Measurements from ENCODE around the gene CCDC182.

CCDC182 gene

GRCh38 chr17:57774872-57775271 is 29.8 kb upstream of the CCDC182 start:
- ChIA-PET CTCF (interaction anchor here (1.1 to 1.9 kb wide), 3 partner anchors 9 to 532 kb away, joined by 3 to 13 read pairs (median 3); no protein-coding TSS in a partner anchor), POLR2A (interaction anchor here (0.6 kb wide), 1 partner anchor 20 kb away, joined by 4 read pairs; no protein-coding TSS in a partner anchor)
- no peak for TF ChIP-seq CTCF (IDR thresholded peaks at IDR 0.05; ENCODE audit: insufficient read depth, low read length, missing control alignments)

GRCh38 chr17:57773557-57773956 is 28.5 kb upstream of the CCDC182 start:
- POLR2A ChIA-PET: no interaction called here
- CTCF ChIA-PET: interaction anchor here (1.3 to 2.6 kb wide), 4 partner anchors 10 to 531 kb away, joined by 3 to 13 read pairs (median 4); no protein-coding TSS in a partner anchor
- H3K4me3 ChIP-seq (ENCODE audit: low read depth, low read length): no peak overlapping the region
- no peak for TF ChIP-seq CTCF (IDR thresholded peaks at IDR 0.05; ENCODE audit: insufficient read depth, low read length, missing control alignments)
- no peak for DNase-seq (ENCODE audit: low read depth, low spot score)

More at GRCh38 chr17:57774872-57775271, 29.8 kb upstream of the CCDC182 start:
- no peak for DNase-seq (ENCODE audit: low read depth, low spot score)
- H3K4me3 ChIP-seq (ENCODE audit: low read depth, low read length): no peak overlapping the region

- DNase-seq (ENCODE audit: low read depth, low spot score): no peak
- ChIA-PET POLR2A (no interaction called here), CTCF (interaction anchor here (1.9 to 3.5 kb wide), 3 partner anchors 10 to 530 kb away, joined by 6 to 16 read pairs (median 13); no protein-coding TSS in a partner anchor)
- TF ChIP-seq CTCF (IDR thresholded peaks at IDR 0.05; ENCODE audit: insufficient read depth, low read length, missing control alignments): no peak
- no peak overlapping the region for H3K4me3 ChIP-seq (ENCODE audit: low read depth, low read length)
Observed at GRCh38 chr17:57772774-57773173, 27.7 kb upstream of the CCDC182 start.

GRCh38 chr17:57767561-57767960 is 22.5 kb upstream of the CCDC182 start:
- POLR2A ChIA-PET: no interaction called here
- no peak for TF ChIP-seq CTCF (IDR thresholded peaks at IDR 0.05; ENCODE audit: insufficient read depth, low read length, missing control alignments)
- no peak overlapping the region for H3K4me3 ChIP-seq (ENCODE audit: low read depth, low read length)
- no peak for DNase-seq (ENCODE audit: low read depth, low spot score)
- CTCF ChIA-PET: interaction anchor here (1.0 to 3.3 kb wide), 5 partner anchors 13 to 34 kb away, joined by 3 to 12 read pairs (median 3); no protein-coding TSS in a partner anchor

GRCh38 chr17:57766318-57766943 is 21.3 kb upstream of the CCDC182 start:
- ChIA-PET CTCF (interaction anchor here (0.7 to 3.3 kb wide), 5 partner anchors 14 to 522 kb away, joined by 3 to 12 read pairs (median 4); no protein-coding TSS in a partner anchor), POLR2A (no interaction called here)
- no peak for DNase-seq (ENCODE audit: low read depth, low spot score)
- no peak for TF ChIP-seq CTCF (IDR thresholded peaks at IDR 0.05; ENCODE audit: insufficient read depth, low read length, missing control alignments)
- H3K4me3 ChIP-seq (ENCODE audit: low read depth, low read length): no peak overlapping the region

All from AG04449 (cell line).